ENCODE data around the gene RTL10.
A peak's percentile ranks its signal among the peaks of the same experiment; 100 is the strongest.

The RTL10 gene

DNA sequence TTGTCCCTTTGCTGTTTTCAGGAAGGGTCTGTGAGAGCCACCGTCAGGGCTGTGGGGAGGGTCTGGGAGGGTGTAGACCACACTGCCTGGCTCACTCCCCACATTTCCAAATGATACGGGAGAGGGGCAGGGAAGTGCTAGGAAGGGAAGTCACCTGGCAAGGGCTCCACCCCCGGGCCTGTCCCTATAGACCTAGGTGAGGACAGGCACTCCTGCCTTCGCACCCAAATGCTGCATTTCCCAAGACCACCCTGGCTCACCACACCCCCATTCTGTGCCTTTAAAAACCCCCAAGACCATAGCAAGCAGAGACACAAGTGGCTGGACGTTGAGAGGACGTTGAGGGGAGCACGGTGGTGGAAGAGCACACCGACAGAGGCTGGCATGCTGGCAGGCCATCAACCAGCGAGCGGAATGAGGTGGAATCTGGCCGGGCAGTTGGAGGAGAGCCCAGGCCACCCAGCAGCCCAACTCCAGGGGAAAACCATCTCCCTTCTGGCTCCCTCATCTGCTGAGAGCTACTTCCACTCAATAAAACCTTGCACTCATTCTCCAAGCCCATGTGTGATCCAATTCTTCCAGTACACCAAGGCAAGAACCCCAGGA is 45.7 kb downstream of the RTL10 start:
- DNase-seq (no peak), ATAC-seq (ENCODE audit: insufficient read depth, low read depth) (no peak)
- H3K4me3 ChIP-seq (ENCODE audit: low read depth in 1 of 2, low read length in 2 of 2) = no peak overlapping the region
- no peak overlapping the region for H2AFZ ChIP-seq (ENCODE audit: low read depth, low read length)
- no peaks in the 10 kb centered on the region for H3K27me3 ChIP-seq (ENCODE audit: insufficient read depth, low read length, poor library complexity)
- H3K36me3 ChIP-seq (ENCODE audit: insufficient read depth, low read length) = peaks cover 46% of the 10 kb centered on the region
- H3K27ac ChIP-seq (ENCODE audit: low read length) = 0 out of 2 replicates have a peak overlapping the region, but pooled peaks have one; percentile 26
- TF ChIP-seq, protein P1, sequence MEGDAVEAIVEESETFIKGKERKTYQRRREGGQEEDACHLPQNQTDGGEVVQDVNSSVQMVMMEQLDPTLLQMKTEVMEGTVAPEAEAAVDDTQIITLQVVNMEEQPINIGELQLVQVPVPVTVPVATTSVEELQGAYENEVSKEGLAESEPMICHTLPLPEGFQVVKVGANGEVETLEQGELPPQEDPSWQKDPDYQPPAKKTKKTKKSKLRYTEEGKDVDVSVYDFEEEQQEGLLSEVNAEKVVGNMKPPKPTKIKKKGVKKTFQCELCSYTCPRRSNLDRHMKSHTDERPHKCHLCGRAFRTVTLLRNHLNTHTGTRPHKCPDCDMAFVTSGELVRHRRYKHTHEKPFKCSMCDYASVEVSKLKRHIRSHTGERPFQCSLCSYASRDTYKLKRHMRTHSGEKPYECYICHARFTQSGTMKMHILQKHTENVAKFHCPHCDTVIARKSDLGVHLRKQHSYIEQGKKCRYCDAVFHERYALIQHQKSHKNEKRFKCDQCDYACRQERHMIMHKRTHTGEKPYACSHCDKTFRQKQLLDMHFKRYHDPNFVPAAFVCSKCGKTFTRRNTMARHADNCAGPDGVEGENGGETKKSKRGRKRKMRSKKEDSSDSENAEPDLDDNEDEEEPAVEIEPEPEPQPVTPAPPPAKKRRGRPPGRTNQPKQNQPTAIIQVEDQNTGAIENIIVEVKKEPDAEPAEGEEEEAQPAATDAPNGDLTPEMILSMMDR (IDR thresholded peaks at IDR 0.05; ENCODE audit: borderline replicate concordance, extremely low read depth, low read length, poor library complexity, severe bottlenecking) = no peak
- no peak overlapping the region for H3K4me2 ChIP-seq (ENCODE audit: insufficient read depth, low read length)
- H3K9me3 ChIP-seq (ENCODE audit: insufficient read depth, low read length, severe bottlenecking) = no peaks in the 10 kb centered on the region
- peaks cover 10% of the 10 kb centered on the region; the same call in 1 of the 2 replicates for H4K20me1 ChIP-seq (ENCODE audit: insufficient read depth, low read length)
- H3K4me1 ChIP-seq (ENCODE audit: insufficient read depth, low read length) = no peaks in the 10 kb centered on the region
- H3K9ac ChIP-seq (ENCODE audit: low read depth, low read length) = no peak overlapping the region
- H3K79me2 ChIP-seq (ENCODE audit: insufficient read depth, low read length) = no peaks in the 10 kb centered on the region

GRCh38 chr22:19807914-19808872 is 46.5 kb downstream of the RTL10 start:
- Histone ChIP-seq H3K4me3 (ENCODE audit: low read depth in 1 of 2, low read length in 2 of 2) (no peak overlapping the region), H4K20me1 (ENCODE audit: insufficient read depth, low read length) (peaks cover 10% of the 10 kb centered on the region; the same call in 1 of the 2 replicates), H3K4me2 (ENCODE audit: insufficient read depth, low read length) (no peak overlapping the region), H3K9ac (ENCODE audit: low read depth, low read length) (no peak overlapping the region), H3K4me1 (ENCODE audit: insufficient read depth, low read length) (no peaks in the 10 kb centered on the region), H3K79me2 (ENCODE audit: insufficient read depth, low read length) (no peaks in the 10 kb centered on the region), H3K27me3 (ENCODE audit: insufficient read depth, low read length, poor library complexity) (no peaks in the 10 kb centered on the region), H3K27ac (ENCODE audit: low read length) (0 out of 2 replicates have a peak overlapping the region, but pooled peaks have one; percentile 26), H2AFZ (ENCODE audit: low read depth, low read length) (no peak overlapping the region), H3K9me3 (ENCODE audit: insufficient read depth, low read length, severe bottlenecking) (no peaks in the 10 kb centered on the region), H3K36me3 (ENCODE audit: insufficient read depth, low read length) (peaks cover 46% of the 10 kb centered on the region)
- ATAC-seq (ENCODE audit: insufficient read depth, low read depth) (no peak), DNase-seq (no peak)
- no peak for TF ChIP-seq EZH2 (IDR thresholded peaks at IDR 0.05; ENCODE audit: borderline replicate concordance, low read depth, low read length, severe bottlenecking)
- TF ChIP-seq, protein P1 (IDR thresholded peaks at IDR 0.05; ENCODE audit: borderline replicate concordance, extremely low read depth, low read length, poor library complexity, severe bottlenecking) = no peak

GRCh38 chr22:19807161-19807913 is 47.3 kb downstream of the RTL10 start:
- ATAC-seq (ENCODE audit: insufficient read depth, low read depth) = no peak
- Histone ChIP-seq H3K79me2 (ENCODE audit: insufficient read depth, low read length) (no peaks in the 10 kb centered on the region), H3K4me1 (ENCODE audit: insufficient read depth, low read length) (no peaks in the 10 kb centered on the region), H3K4me2 (ENCODE audit: insufficient read depth, low read length) (no peak overlapping the region), H2AFZ (ENCODE audit: low read depth, low read length) (no peak overlapping the region), H3K27me3 (ENCODE audit: insufficient read depth, low read length, poor library complexity) (no peaks in the 10 kb centered on the region), H3K27ac (ENCODE audit: low read length) (no peak overlapping the region), H3K9ac (ENCODE audit: low read depth, low read length) (no peak overlapping the region), H3K36me3 (ENCODE audit: insufficient read depth, low read length) (peaks cover 48% of the 10 kb centered on the region), H4K20me1 (ENCODE audit: insufficient read depth, low read length) (peaks cover 10% of the 10 kb centered on the region; the same call in 1 of the 2 replicates), H3K9me3 (ENCODE audit: insufficient read depth, low read length, severe bottlenecking) (no peaks in the 10 kb centered on the region), H3K4me3 (ENCODE audit: low read depth in 1 of 2, low read length in 2 of 2) (no peak overlapping the region)
- TF ChIP-seq EZH2 (IDR thresholded peaks at IDR 0.05; ENCODE audit: borderline replicate concordance, low read depth, low read length, severe bottlenecking) = no peak
- TF ChIP-seq, protein P1 (IDR thresholded peaks at IDR 0.05; ENCODE audit: borderline replicate concordance, extremely low read depth, low read length, poor library complexity, severe bottlenecking) = no peak
- no peak for DNase-seq
